Mesothelial cell of epicardium (in vitro differentiated cells): ENCODE data around the gene APCS. TPM values are rescaled to one million over a fixed set of nuclear protein-coding genes. Genes with fewer than 3 reads are reported as not detected.

Source experiments
- DNase-seq, 2 experiments: peaks; one replicate each; pipeline ENCODE4 v3.0.0; 2021; ENCODE audit warnings: low spot score in 2 of 2; ENCODE audit not compliant: unreplicated experiment in 2 of 2
- H3K27ac Mint-ChIP-seq: 2 replicates; pipeline ENCODE4 v1.8.0; 2021; ENCODE audit warnings: mixed read lengths
- H3K27me3 Mint-ChIP-seq: 2 replicates; pipeline ENCODE4 v1.8.0; 2021; ENCODE audit warnings: low read depth, mixed read lengths
- H3K36me3 Mint-ChIP-seq: 2 replicates; pipeline ENCODE4 v1.8.0; 2021; ENCODE audit warnings: mixed read lengths
- H3K4me1 Mint-ChIP-seq: 2 replicates; pipeline ENCODE4 v1.8.0; 2021; ENCODE audit warnings: mixed read lengths
- H3K4me3 Mint-ChIP-seq: 2 replicates; pipeline ENCODE4 v1.8.0; 2021; ENCODE audit warnings: mild to moderate bottlenecking, moderate library complexity, mixed read lengths
- H3K9me3 Mint-ChIP-seq: 2 replicates; pipeline ENCODE4 v1.8.0; 2021; ENCODE audit warnings: mixed read lengths
- total RNA-seq: library from RNA; stranded (reverse); gene quantifications from 3 replicates; pipeline ENCODE4 v1.2.1, GENCODE V29; 2021
- TF ChIP-seq, protein P1 (sequence below): fragments of 200-600 bp; sonication (generic); IDR thresholded peaks from one replicate; pipeline ENCODE4 v1.5.0; 2021; ENCODE audit warnings: antibody characterized with exemption; ENCODE audit not compliant: unreplicated experiment

The APCS gene
- total RNA-seq, 1 donor from 2014 or later = not detected

DNA sequence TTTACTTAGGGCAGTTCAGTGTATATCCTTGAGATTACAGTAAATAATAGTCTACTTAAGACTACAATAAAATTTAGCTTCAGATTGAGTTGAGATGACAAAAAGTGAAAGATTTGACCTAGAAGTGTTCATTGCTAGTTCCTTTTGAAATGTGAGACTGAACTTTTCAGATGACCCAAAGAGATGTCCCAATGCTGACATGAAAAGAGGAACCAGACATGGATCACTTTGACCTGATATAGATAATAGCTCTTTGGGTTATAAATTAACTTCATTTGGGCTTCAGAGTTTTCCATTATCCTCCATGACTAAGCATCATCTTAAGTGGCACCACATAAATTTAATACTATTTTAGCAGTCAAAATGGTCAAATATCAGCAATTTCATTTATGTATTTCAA is 26.1 kb upstream of the APCS start:
- no peak for DNase-seq
- Mint-ChIP-seq H3K36me3 (no peaks in the 10 kb centered on the region), H3K4me1 (no peaks in the 10 kb centered on the region), H3K4me3 (no peak overlapping the region), H3K27me3 (no peaks in the 10 kb centered on the region), H3K27ac (no peak overlapping the region), H3K9me3 (peaks cover 86% of the 10 kb centered on the region)
- TF ChIP-seq, protein P1, sequence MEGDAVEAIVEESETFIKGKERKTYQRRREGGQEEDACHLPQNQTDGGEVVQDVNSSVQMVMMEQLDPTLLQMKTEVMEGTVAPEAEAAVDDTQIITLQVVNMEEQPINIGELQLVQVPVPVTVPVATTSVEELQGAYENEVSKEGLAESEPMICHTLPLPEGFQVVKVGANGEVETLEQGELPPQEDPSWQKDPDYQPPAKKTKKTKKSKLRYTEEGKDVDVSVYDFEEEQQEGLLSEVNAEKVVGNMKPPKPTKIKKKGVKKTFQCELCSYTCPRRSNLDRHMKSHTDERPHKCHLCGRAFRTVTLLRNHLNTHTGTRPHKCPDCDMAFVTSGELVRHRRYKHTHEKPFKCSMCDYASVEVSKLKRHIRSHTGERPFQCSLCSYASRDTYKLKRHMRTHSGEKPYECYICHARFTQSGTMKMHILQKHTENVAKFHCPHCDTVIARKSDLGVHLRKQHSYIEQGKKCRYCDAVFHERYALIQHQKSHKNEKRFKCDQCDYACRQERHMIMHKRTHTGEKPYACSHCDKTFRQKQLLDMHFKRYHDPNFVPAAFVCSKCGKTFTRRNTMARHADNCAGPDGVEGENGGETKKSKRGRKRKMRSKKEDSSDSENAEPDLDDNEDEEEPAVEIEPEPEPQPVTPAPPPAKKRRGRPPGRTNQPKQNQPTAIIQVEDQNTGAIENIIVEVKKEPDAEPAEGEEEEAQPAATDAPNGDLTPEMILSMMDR = no peak

DNA sequence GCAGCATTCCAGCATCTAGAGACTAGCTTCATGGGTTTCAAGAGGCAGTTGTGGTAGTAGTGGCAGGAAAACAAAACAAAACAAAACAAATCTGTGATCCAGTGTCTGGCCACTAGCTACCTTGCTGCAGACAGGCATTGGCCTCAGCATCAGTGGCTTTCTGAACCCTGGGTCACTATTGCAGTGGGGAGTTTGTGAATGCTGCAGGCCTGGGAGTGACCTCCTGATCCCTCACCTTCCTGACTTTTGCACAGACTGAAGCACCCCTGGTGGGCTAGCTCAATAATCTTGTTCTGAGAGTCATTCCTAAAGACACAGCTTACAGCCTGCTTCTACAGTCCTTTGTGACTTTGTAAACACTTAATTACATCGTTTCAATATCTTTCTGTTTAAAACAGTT is 24.9 kb upstream of the APCS start:
- no peak for DNase-seq
- Mint-ChIP-seq H3K27ac (no peak overlapping the region), H3K9me3 (peaks cover 76% of the 10 kb centered on the region), H3K4me1 (no peaks in the 10 kb centered on the region), H3K4me3 (no peak overlapping the region), H3K36me3 (no peaks in the 10 kb centered on the region), H3K27me3 (no peaks in the 10 kb centered on the region)
- TF ChIP-seq, protein P1 = no peak

DNA sequence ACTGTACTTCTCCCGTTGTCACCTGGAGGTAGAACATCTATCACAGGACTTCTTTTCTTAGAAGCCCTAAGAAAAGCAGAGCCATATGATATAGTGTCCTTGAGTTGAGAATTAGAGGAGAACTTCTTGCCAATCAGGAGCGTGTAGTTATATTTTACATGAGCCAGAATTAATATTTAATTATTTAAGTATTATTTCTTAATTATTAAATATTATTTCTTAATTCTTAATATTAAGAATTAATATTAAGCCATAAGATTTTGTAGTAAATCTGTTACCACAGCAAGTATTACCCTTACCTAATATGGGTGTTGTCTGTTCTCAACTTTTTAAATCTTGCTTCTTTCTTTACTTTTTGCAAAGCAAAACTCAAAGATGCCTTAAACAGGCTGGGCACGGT is 10.2 kb upstream of the APCS start:
- Mint-ChIP-seq H3K4me3 (no peak overlapping the region), H3K4me1 (no peaks in the 10 kb centered on the region), H3K9me3 (peaks cover 55% of the 10 kb centered on the region), H3K36me3 (no peaks in the 10 kb centered on the region), H3K27ac (no peak overlapping the region), H3K27me3 (no peaks in the 10 kb centered on the region)
- TF ChIP-seq, protein P1 = no peak
- DNase-seq = no peak

DNA sequence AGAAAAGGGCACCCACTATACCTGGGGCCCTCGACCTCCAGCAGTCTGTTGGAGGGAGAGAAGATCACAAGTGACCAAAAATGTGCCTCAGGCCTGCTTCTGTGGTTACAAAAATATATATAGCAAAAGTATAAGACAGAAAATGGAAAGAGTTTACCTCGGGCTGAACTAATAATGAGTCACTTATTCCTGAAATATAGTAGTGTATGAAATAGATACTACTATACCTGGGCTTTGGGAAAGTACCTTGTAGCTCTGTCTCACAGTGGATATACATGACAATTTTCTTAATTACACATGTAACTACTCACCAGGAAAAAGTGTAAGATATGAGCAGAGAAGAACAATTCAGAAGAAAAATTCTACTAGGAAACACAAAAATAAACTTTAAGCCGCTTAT is 7.3 kb upstream of the APCS start:
- no peak overlapping the region for H3K27ac Mint-ChIP-seq
- peaks cover 64% of the 10 kb centered on the region for H3K9me3 Mint-ChIP-seq
- no peaks in the 10 kb centered on the region for H3K36me3 Mint-ChIP-seq
- no peak for DNase-seq
- TF ChIP-seq, protein P1 = no peak
- no peaks in the 10 kb centered on the region for H3K27me3 Mint-ChIP-seq
- no peaks in the 10 kb centered on the region for H3K4me1 Mint-ChIP-seq
- no peak overlapping the region for H3K4me3 Mint-ChIP-seq

DNA sequence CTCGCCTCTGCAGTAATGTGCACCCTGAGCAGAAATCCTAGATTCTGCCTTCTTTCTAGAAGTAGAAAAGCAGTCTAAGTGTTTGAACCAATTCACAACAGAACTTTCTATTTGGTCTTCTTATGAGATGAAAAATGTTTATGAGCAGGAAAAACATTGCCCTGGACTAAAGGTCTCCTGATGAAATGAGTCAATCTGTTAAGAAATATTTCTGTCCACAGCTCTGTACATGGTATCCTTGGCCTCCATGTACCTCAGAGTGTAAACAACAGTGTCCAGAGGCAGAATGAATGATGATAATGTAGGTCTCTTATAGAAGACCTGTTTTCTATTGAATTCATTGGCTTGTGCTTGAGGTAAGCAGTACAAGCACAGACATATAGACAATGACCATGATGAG is 6.2 kb upstream of the APCS start:
- no peak overlapping the region for H3K4me3 Mint-ChIP-seq
- TF ChIP-seq, protein P1 = no peak
- H3K27ac Mint-ChIP-seq = no peak overlapping the region
- H3K27me3 Mint-ChIP-seq = no peaks in the 10 kb centered on the region
- DNase-seq = no peak
- H3K4me1 Mint-ChIP-seq = no peaks in the 10 kb centered on the region
- no peaks in the 10 kb centered on the region for H3K36me3 Mint-ChIP-seq
- H3K9me3 Mint-ChIP-seq = peaks cover 67% of the 10 kb centered on the region

DNA sequence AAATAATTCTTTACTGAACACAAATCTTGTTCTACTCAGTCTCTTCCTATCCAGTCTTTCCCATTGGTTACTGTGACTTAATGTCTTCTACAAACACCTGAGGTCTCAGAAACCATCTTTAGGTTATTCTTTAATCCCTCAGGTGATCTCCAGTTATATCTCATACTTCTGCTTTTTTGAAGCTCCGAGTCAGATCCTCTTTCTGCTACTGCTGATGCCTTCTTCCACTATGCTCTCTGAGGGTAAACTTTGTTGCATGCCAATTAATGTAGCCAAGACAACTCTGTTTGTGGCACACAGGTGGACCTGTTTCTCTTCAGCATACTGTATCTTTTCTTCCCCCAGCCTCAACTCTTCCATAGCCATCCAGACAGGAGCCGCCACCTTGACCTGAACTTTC is 3.1 kb upstream of the APCS start:
- H3K27me3 Mint-ChIP-seq = no peaks in the 10 kb centered on the region
- no peak overlapping the region for H3K27ac Mint-ChIP-seq
- no peak overlapping the region for H3K4me3 Mint-ChIP-seq
- no peaks in the 10 kb centered on the region for H3K4me1 Mint-ChIP-seq
- peaks cover 74% of the 10 kb centered on the region for H3K9me3 Mint-ChIP-seq
- H3K36me3 Mint-ChIP-seq = no peaks in the 10 kb centered on the region
- TF ChIP-seq, protein P1 = no peak
- DNase-seq = no peak
